Tibial artery (tissue), 4 donors: Measurements from ENCODE around the gene ADCY1.
"Not testable (repeated sequence)": the region's sequence is repeated elsewhere in the genome, so short reads cannot be mapped to it uniquely, and the experiment has no call there.

Experiments used
- DNase-seq, 2 donors: peaks; one replicate each; pipeline ENCODE4 v3.0.0-alpha.2; 2019
- H3K27ac ChIP-seq, 2 donors: fragments of 200-600 bp; sonication (generic) in 1 of 2; 1 replicate in 1 of 2; 2 replicates in 1 of 2; pipeline ENCODE4 v1.5.1; 2018 to 2019; ENCODE audit warnings: mild to moderate bottlenecking in 1 of 2
- H3K27me3 ChIP-seq, 2 donors: fragments of 200-600 bp; sonication (generic) in 1 of 2; one replicate each; pipeline versions ENCODE4 v1.5.1 to v1.6.0; 2016 to 2019
- H3K36me3 ChIP-seq, 3 donors: fragments of 200-600 bp; sonication (generic) in 2 of 3; one replicate each; pipeline ENCODE4 v1.5.1; 2016 to 2019; ENCODE audit warnings: mild to moderate bottlenecking in 2 of 3
- H3K4me1 ChIP-seq, 4 donors: fragments of 200-600 bp; sonication (generic) in 2 of 4; 1 replicate in 3 of 4; 2 replicates in 1 of 4; pipeline ENCODE4 v1.5.1; 2016 to 2019
- H3K4me3 ChIP-seq, 2 donors: fragments of 200-600 bp; sonication (generic) in 1 of 2; 1 replicate in 1 of 2; 2 replicates in 1 of 2; pipeline ENCODE4 v1.5.1; 2018 to 2019; ENCODE audit warnings: mild to moderate bottlenecking in 2 of 2
- H3K9me3 ChIP-seq, 3 donors: fragments of 200-600 bp; sonication (generic) in 1 of 3; one replicate each; pipeline ENCODE4 v1.5.1; 2016 to 2019
- CTCF ChIP-seq, 2 experiments: fragments of 200-600 bp in 1 of 2; fragments of 450-650 bp in 1 of 2; IDR thresholded peaks; one replicate each; pipeline ENCODE4 v1.5.1; 2017 to 2019; ENCODE audit warnings: antibody characterized with exemption in 2 of 2, mild to moderate bottlenecking in 1 of 2, moderate library complexity in 1 of 2
- intact Hi-C: fragments of 100-400 bp; cut with DNase I; formaldehyde crosslinking; loops from one replicate; pipeline ENCODE4 v1.15.0; 2023; ENCODE audit warnings: low total_unique reads

ADCY1 gene

GRCh38 chr7:45717537-45718235 is 143.5 kb downstream of the ADCY1 start:
- DNase-seq, result no peak
- peaks cover 0 to 7% (median 5%) of the 10 kb centered on the region in 3 donors for H3K36me3 ChIP-seq

GRCh38 chr7:45718464-45719330 is 144.5 kb downstream of the ADCY1 start:
- no peak overlapping the region for H3K27ac ChIP-seq
- TF ChIP-seq CTCF (IDR thresholded peaks at IDR 0.05), result no peak
- no peak for DNase-seq
- intact Hi-C loops, result no loop called here
- H3K36me3 ChIP-seq, result peaks cover 8 to 14% (median 10%) of the 10 kb centered on the region in 3 donors
- no peak overlapping the region for H3K4me3 ChIP-seq
- peaks cover 0 to 3% of the 10 kb centered on the region in 2 donors for H3K27me3 ChIP-seq
- no peaks in the 10 kb centered on the region for H3K9me3 ChIP-seq
- H3K4me1 ChIP-seq, result no peaks in the 10 kb centered on the region

More at GRCh38 chr7:45717537-45718235, 143.5 kb downstream of the ADCY1 start:
- H3K4me3 ChIP-seq, result no peak overlapping the region
- no peak for TF ChIP-seq CTCF (IDR thresholded peaks at IDR 0.05)
- no peaks in the 10 kb centered on the region for H3K4me1 ChIP-seq
- H3K27ac ChIP-seq, result no peak overlapping the region
- H3K27me3 ChIP-seq, result peaks cover 0 to 3% of the 10 kb centered on the region in 2 donors
- no peaks in the 10 kb centered on the region for H3K9me3 ChIP-seq
- intact Hi-C loops, result no loop called here

- no peak for DNase-seq
- intact Hi-C loops, result no loop called here
- no peak for TF ChIP-seq CTCF (IDR thresholded peaks at IDR 0.05)
Measured at GRCh38 chr7:45720989-45721388, 146.8 kb downstream of the ADCY1 start.

GRCh38 chr7:45721686-45722598 is 147.8 kb downstream of the ADCY1 start:
- no peak overlapping the region for H3K4me3 ChIP-seq
- no peaks in the 10 kb centered on the region for H3K9me3 ChIP-seq
- H3K4me1 ChIP-seq, result no peaks in the 10 kb centered on the region
- no peaks in the 10 kb centered on the region for H3K27me3 ChIP-seq
- DNase-seq, result no peak
- H3K27ac ChIP-seq, result no peak overlapping the region
- TF ChIP-seq CTCF (IDR thresholded peaks at IDR 0.05), result no peak
- intact Hi-C loops, result no loop called here
- peaks cover 36 to 47% (median 36%) of the 10 kb centered on the region in 3 donors for H3K36me3 ChIP-seq

More at GRCh38 chr7:45720989-45721388, 146.8 kb downstream of the ADCY1 start:
- no peaks in the 10 kb centered on the region for H3K9me3 ChIP-seq
- no peaks in the 10 kb centered on the region for H3K4me1 ChIP-seq
- H3K36me3 ChIP-seq, result peaks cover 26 to 37% (median 27%) of the 10 kb centered on the region in 3 donors
- H3K27me3 ChIP-seq, result no peaks in the 10 kb centered on the region
- H3K27ac ChIP-seq, result no peak overlapping the region
- H3K4me3 ChIP-seq, result no peak overlapping the region

- H3K27me3 ChIP-seq, H3K9me3 ChIP-seq, H3K27ac ChIP-seq, H3K4me3 ChIP-seq, intact Hi-C loops, H3K4me1 ChIP-seq, DNase-seq: not testable (repeated sequence)
- peaks cover 53 to 59% (median 56%) of the 10 kb centered on the region in 3 donors for H3K36me3 ChIP-seq
Measured at GRCh38 chr7:45725231-45725630, 151.1 kb downstream of the ADCY1 start.
